ENCODE results near the gene OTOG.

OTOG gene

DNA sequence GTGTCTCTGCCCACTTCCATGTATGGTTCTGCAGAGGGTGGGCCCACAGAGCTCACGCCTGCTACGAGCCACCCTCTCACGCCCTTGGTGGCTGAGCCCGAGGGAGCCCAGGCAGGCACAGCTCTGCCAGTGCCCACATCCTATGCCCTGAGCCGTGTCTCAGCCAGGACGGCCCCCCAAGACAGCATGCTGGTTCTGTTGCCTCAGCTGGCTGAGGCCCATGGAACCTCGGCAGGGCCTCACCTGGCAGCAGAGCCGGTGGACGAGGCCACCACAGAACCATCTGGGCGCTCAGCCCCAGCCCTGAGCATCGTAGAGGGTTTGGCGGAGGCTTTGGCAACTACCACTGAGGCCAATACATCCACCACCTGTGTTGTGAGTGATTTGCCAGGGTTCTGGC, 64.0 kb downstream of the OTOG start:
- H3K79me2 ChIP-seq (ENCODE audit: control insufficient read depth, low read length): no peaks in the 10 kb centered on the region
- H3K4me2 ChIP-seq (ENCODE audit: low read length): no peak overlapping the region
- H3K36me3 ChIP-seq (ENCODE audit: control insufficient read depth, low read length): no peaks in the 10 kb centered on the region
- no peak overlapping the region for H3K27ac ChIP-seq (ENCODE audit: low read depth, low read length)
- H3K9me2 ChIP-seq (replicated peaks; ENCODE audit: control insufficient read depth, low read length): no peaks in the 10 kb centered on the region
- no peaks in the 10 kb centered on the region for H3F3A ChIP-seq (ENCODE audit: control insufficient read depth, insufficient read depth)
- TF ChIP-seq, protein P1, sequence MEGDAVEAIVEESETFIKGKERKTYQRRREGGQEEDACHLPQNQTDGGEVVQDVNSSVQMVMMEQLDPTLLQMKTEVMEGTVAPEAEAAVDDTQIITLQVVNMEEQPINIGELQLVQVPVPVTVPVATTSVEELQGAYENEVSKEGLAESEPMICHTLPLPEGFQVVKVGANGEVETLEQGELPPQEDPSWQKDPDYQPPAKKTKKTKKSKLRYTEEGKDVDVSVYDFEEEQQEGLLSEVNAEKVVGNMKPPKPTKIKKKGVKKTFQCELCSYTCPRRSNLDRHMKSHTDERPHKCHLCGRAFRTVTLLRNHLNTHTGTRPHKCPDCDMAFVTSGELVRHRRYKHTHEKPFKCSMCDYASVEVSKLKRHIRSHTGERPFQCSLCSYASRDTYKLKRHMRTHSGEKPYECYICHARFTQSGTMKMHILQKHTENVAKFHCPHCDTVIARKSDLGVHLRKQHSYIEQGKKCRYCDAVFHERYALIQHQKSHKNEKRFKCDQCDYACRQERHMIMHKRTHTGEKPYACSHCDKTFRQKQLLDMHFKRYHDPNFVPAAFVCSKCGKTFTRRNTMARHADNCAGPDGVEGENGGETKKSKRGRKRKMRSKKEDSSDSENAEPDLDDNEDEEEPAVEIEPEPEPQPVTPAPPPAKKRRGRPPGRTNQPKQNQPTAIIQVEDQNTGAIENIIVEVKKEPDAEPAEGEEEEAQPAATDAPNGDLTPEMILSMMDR (IDR thresholded peaks at IDR 0.05; ENCODE audit: low read depth, low read length, poor library complexity, severe bottlenecking): no peak
- no peak for TF ChIP-seq EZH2phosphoT487 (IDR thresholded peaks at IDR 0.05; ENCODE audit: borderline replicate concordance, low read length)
- H3K27me3 ChIP-seq (ENCODE audit: control insufficient read depth, low read length): peaks cover 10% of the 10 kb centered on the region
- H3K4me3 ChIP-seq (ENCODE audit: low read length): no peak overlapping the region
- H3K4me1 ChIP-seq (ENCODE audit: control insufficient read depth, low read length): no peaks in the 10 kb centered on the region
- no peaks in the 10 kb centered on the region for H3K9me3 ChIP-seq (ENCODE audit: control insufficient read depth, insufficient read depth, low read length)
- H4K20me1 ChIP-seq (ENCODE audit: control insufficient read depth, insufficient read depth, low read depth, low read length): no peaks in the 10 kb centered on the region

- H3K27ac ChIP-seq (ENCODE audit: low read depth, low read length): no peak overlapping the region
- TF ChIP-seq, protein P1 (IDR thresholded peaks at IDR 0.05; ENCODE audit: low read depth, low read length, poor library complexity, severe bottlenecking): no peak
- TF ChIP-seq EZH2phosphoT487 (IDR thresholded peaks at IDR 0.05; ENCODE audit: borderline replicate concordance, low read length): no peak
- no peak overlapping the region for H3K4me2 ChIP-seq (ENCODE audit: low read length)
- no peak overlapping the region for H3K4me3 ChIP-seq (ENCODE audit: low read length)
- no peaks in the 10 kb centered on the region for H3K36me3 ChIP-seq (ENCODE audit: control insufficient read depth, low read length)
- no peaks in the 10 kb centered on the region for H4K20me1 ChIP-seq (ENCODE audit: control insufficient read depth, insufficient read depth, low read depth, low read length)
- H3F3A ChIP-seq (ENCODE audit: control insufficient read depth, insufficient read depth): no peaks in the 10 kb centered on the region
- H3K4me1 ChIP-seq (ENCODE audit: control insufficient read depth, low read length): no peaks in the 10 kb centered on the region
- no peaks in the 10 kb centered on the region for H3K9me3 ChIP-seq (ENCODE audit: control insufficient read depth, insufficient read depth, low read length)
- H3K27me3 ChIP-seq (ENCODE audit: control insufficient read depth, low read length): peaks cover 10% of the 10 kb centered on the region
- H3K9me2 ChIP-seq (replicated peaks; ENCODE audit: control insufficient read depth, low read length): no peaks in the 10 kb centered on the region
- H3K79me2 ChIP-seq (ENCODE audit: control insufficient read depth, low read length): no peaks in the 10 kb centered on the region
These were observed 64.6 kb downstream of the OTOG start for GRCh38 chr11:17611503-17612220.

DNA sequence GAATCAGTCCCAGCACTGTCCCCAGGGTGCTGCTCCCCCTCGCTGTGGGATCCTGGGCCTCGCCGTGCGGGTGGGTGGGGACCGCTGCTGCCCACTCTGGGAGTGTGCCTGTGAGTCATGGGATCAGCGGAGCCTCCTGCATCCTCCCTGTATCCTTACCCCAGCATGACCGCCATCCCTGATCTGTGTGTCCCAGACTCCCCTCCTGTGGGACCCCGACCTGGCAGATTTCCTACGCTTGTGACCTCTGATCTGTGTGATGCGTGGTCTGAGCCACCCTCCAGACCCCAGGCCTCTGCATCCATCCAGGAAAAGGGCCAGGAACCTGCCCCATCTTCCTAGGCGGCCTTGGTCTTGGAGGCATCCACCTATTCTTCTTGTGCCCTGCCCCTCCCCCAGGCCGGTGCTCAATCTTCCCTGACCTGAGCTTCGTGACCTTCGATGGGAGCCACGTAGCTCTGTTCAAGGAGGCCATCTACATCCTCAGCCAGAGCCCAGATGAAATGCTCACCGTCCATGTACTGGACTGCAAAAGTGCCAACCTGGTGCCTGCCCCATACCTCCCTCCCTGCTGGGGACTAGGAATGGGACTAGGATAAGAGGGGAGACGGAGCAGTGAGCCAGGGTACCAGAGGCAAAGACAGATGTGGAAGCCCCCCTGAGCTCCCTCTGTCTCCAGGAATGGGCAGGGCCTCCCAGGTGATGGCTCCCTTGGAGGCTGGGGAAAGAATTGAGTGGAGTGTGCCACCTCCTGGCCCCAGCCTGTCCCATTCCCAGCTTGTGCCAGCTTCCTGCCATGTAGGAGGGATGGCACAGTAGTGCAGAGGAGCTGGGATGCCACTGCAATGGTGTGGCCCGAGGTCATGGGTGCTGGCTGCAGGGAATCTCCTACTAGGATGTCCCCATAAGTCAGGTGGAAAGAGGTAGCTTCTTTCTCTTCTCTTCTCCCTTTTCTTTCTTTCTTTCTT, 65.4 kb downstream of the OTOG start:
- Histone ChIP-seq H3K27ac (ENCODE audit: low read depth, low read length) (no peak overlapping the region), H4K20me1 (ENCODE audit: control insufficient read depth, insufficient read depth, low read depth, low read length) (no peaks in the 10 kb centered on the region), H3K9me3 (ENCODE audit: control insufficient read depth, insufficient read depth, low read length) (no peaks in the 10 kb centered on the region), H3K36me3 (ENCODE audit: control insufficient read depth, low read length) (no peaks in the 10 kb centered on the region), H3K27me3 (ENCODE audit: control insufficient read depth, low read length) (peaks cover 10% of the 10 kb centered on the region), H3F3A (ENCODE audit: control insufficient read depth, insufficient read depth) (no peaks in the 10 kb centered on the region), H3K4me1 (ENCODE audit: control insufficient read depth, low read length) (no peaks in the 10 kb centered on the region), H3K4me3 (ENCODE audit: low read length) (no peak overlapping the region), H3K4me2 (ENCODE audit: low read length) (no peak overlapping the region), H3K79me2 (ENCODE audit: control insufficient read depth, low read length) (no peaks in the 10 kb centered on the region), H3K9me2 (replicated peaks; ENCODE audit: control insufficient read depth, low read length) (no peaks in the 10 kb centered on the region)
- TF ChIP-seq EZH2phosphoT487 (IDR thresholded peaks at IDR 0.05; ENCODE audit: borderline replicate concordance, low read length): no peak
- TF ChIP-seq, protein P1 (IDR thresholded peaks at IDR 0.05; ENCODE audit: low read depth, low read length, poor library complexity, severe bottlenecking): no peak

All from DOHH2 (cell line).